Measurements from ENCODE around the gene RGS7BP. TPM values are rescaled to one million over a fixed set of nuclear protein-coding genes. Genes with fewer than 3 reads are reported as not detected.

The RGS7BP gene
- total and polyA plus RNA-seq, 3 donors from 2014 or later, result 0.63 to 7.8 (median 3.1) TPM

GRCh38 chr5:64653766-64654560, 148.1 kb downstream of the RGS7BP start:
- H3K4me1 ChIP-seq, result no peaks in the 10 kb centered on the region
- no peaks in the 10 kb centered on the region for H3K27me3 ChIP-seq
- 95% methylated on average over 3 of the region's 3 CpGs for WGBS, 2 donors
- no peaks in the 10 kb centered on the region for H3K36me3 ChIP-seq (ENCODE audit: low read depth, missing control alignments)
- H3K27ac ChIP-seq, result no peak overlapping the region
- H3K9me3 ChIP-seq, result no peaks in the 10 kb centered on the region
- DNase-seq, result no peak
- TF ChIP-seq, protein P1, sequence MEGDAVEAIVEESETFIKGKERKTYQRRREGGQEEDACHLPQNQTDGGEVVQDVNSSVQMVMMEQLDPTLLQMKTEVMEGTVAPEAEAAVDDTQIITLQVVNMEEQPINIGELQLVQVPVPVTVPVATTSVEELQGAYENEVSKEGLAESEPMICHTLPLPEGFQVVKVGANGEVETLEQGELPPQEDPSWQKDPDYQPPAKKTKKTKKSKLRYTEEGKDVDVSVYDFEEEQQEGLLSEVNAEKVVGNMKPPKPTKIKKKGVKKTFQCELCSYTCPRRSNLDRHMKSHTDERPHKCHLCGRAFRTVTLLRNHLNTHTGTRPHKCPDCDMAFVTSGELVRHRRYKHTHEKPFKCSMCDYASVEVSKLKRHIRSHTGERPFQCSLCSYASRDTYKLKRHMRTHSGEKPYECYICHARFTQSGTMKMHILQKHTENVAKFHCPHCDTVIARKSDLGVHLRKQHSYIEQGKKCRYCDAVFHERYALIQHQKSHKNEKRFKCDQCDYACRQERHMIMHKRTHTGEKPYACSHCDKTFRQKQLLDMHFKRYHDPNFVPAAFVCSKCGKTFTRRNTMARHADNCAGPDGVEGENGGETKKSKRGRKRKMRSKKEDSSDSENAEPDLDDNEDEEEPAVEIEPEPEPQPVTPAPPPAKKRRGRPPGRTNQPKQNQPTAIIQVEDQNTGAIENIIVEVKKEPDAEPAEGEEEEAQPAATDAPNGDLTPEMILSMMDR (IDR thresholded peaks at IDR 0.05), result no peak
- no peak for TF ChIP-seq POLR2A (IDR thresholded peaks at IDR 0.05)
- H3K4me3 ChIP-seq, result no peak overlapping the region
- intact Hi-C loops (cut with DNase I; ENCODE audit: low total_unique reads), result no loop called here

- 86 to 93% methylated on average over 2 of the region's 2 CpGs for WGBS, 2 donors
- no peaks in the 10 kb centered on the region for H3K36me3 ChIP-seq (ENCODE audit: low read depth, missing control alignments)
- TF ChIP-seq POLR2A (IDR thresholded peaks at IDR 0.05), result no peak
- TF ChIP-seq, protein P1 (IDR thresholded peaks at IDR 0.05), result no peak
- no peak overlapping the region for H3K4me3 ChIP-seq
- intact Hi-C loops (cut with DNase I; ENCODE audit: low total_unique reads), result no loop called here
- no peaks in the 10 kb centered on the region for H3K4me1 ChIP-seq
- H3K9me3 ChIP-seq, result no peaks in the 10 kb centered on the region
- no peaks in the 10 kb centered on the region for H3K27me3 ChIP-seq
- no peak for DNase-seq
- H3K27ac ChIP-seq, result no peak overlapping the region
Observed at GRCh38 chr5:64654561-64654938, 148.7 kb downstream of the RGS7BP start.

DNA sequence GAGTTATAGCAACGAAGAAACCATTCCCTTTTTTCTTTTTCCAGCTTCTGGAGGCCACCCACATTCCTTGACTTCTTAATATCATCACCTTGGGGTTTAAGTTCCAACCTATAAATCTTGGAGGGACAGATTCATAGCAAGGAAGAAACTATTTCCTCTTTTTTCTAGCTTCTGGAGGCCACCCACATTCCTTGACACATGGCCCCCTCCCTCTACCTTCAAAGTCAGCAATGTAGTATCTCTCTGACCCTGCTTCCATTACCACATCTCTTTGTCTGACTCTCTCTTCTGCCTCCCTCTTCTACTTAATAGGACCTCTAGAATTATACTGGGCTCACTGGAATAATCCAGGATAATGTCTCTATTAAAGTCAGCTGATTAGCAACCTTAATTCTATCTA, 149.8 kb downstream of the RGS7BP start:
- Histone ChIP-seq H3K27me3 (no peaks in the 10 kb centered on the region), H3K36me3 (ENCODE audit: low read depth, missing control alignments) (no peaks in the 10 kb centered on the region), H3K9me3 (no peaks in the 10 kb centered on the region), H3K4me3 (no peak overlapping the region), H3K4me1 (no peaks in the 10 kb centered on the region), H3K27ac (no peak overlapping the region)
- intact Hi-C loops (cut with DNase I; ENCODE audit: low total_unique reads), result no loop called here
- no peak for DNase-seq
- WGBS, 2 donors, result 73 to 82% methylated on average over 1 of the region's 1 CpG
- TF ChIP-seq, protein P1 (IDR thresholded peaks at IDR 0.05), result no peak
- no peak for TF ChIP-seq POLR2A (IDR thresholded peaks at IDR 0.05)

DNA sequence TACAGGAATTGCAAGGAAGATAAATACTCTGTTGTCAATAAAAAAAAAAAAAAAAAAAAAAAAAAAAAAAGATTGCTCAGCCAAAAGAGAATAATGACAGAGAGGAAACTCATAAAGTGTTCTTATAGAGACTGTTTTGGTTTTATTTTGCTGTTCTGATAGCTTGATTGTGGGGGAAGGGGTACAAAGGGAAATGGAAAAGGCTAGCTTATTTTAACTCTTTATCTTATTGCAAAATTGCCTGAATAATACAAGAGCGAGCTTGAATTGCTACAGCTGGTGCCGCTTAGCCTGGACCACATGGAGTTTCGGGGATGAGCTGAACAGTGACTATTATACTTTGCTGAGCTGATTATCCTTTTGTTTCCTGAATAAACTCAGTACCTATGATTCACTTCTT, 153.5 kb downstream of the RGS7BP start:
- H3K27ac ChIP-seq, result no peak overlapping the region
- intact Hi-C loops (cut with DNase I; ENCODE audit: low total_unique reads), result no loop called here
- 81 to 85% methylated on average over 3 of the region's 3 CpGs for WGBS, 2 donors
- H3K27me3 ChIP-seq, result no peaks in the 10 kb centered on the region
- TF ChIP-seq, protein P1 (IDR thresholded peaks at IDR 0.05), result no peak
- TF ChIP-seq POLR2A (IDR thresholded peaks at IDR 0.05), result no peak
- no peaks in the 10 kb centered on the region for H3K36me3 ChIP-seq (ENCODE audit: low read depth, missing control alignments)
- no peaks in the 10 kb centered on the region for H3K4me1 ChIP-seq
- H3K4me3 ChIP-seq, result no peak overlapping the region
- DNase-seq, result no peak
- H3K9me3 ChIP-seq, result no peaks in the 10 kb centered on the region

Small RNA genes lying within 50 kb of the gene (small RNA-seq; reads per million reads assigned to genes)
- 0 reads per million in 2 donors for gene RN7SL169P
- 0 reads per million in 2 donors for gene RNU6-294P

Other genes with a start within 250 kb of the RGS7BP start
- gene SHISAL2B, start 184.5 kb downstream of the RGS7BP start, total RNA-seq, result 1 to 10 TPM in 1 of 2 donors, under 1 TPM in 1; 0.74 to 1.0 TPM
- gene SHISAL2B, start 184.5 kb downstream of the RGS7BP start, polyA plus RNA-seq (ENCODE audit: insufficient read depth, low read depth, low replicate concordance), result not detected

All from testis (tissue), 3 donors.